ENCODE results near the gene SUGP1. TPM values are rescaled to one million over a fixed set of nuclear protein-coding genes. Genes with fewer than 3 reads are reported as not detected.

SUGP1 gene, protein sequence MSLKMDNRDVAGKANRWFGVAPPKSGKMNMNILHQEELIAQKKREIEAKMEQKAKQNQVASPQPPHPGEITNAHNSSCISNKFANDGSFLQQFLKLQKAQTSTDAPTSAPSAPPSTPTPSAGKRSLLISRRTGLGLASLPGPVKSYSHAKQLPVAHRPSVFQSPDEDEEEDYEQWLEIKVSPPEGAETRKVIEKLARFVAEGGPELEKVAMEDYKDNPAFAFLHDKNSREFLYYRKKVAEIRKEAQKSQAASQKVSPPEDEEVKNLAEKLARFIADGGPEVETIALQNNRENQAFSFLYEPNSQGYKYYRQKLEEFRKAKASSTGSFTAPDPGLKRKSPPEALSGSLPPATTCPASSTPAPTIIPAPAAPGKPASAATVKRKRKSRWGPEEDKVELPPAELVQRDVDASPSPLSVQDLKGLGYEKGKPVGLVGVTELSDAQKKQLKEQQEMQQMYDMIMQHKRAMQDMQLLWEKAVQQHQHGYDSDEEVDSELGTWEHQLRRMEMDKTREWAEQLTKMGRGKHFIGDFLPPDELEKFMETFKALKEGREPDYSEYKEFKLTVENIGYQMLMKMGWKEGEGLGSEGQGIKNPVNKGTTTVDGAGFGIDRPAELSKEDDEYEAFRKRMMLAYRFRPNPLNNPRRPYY
- total RNA-seq (2012; rRNA removed): 29.2 and 31.2 TPM in 2 replicates

DNA sequence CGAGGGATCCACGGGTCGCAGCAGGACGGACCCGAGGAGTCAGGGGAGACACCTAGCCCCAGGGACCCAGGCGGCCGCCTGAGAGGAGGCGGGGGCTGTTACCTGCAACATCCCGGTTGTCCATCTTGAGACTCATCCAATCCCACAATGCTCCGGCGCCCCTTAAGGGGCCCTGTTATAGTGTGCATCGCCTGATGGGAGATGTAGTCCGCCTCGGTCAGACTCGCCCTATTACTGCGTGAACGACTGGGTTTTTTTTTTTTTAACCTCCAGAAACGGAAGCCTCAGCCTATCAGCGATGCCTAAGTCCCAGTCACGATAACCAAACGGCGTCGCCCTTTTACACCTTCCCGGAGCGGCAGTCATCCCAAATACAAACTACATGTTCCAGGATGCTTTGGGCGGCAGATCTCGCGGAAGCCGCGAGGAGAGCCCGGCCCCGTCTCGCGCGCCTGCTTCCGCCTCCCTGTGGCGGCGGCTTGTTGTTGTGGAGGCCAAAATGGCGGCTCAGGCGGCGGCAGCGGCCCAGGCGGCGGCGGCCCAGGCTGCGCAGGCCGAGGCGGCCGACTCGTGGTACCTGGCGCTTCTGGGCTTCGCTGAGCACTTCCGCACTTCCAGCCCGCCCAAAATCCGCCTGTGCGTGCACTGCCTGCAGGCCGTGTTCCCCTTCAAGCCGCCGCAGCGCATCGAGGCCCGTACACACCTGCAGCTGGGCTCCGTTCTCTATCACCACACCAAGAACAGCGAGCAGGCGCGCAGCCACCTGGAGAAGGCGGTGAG is at the start of gene SUGP1, which contains the start of gene MAU2:
Gene SUGP1 (minus strand): TSS at position 149 of the 780 bp plus-strand sequence. CDS start 13 bp downstream, at position 136.
Gene MAU2 (plus strand): TSS at position 469 of the 780 bp plus-strand sequence. CDS start 31 bp downstream, at position 500.
- peaks cover 20% of the 10 kb centered on the region for H3K4me1 ChIP-seq (ENCODE audit: control insufficient read depth, insufficient read depth, low read length)
- no peaks in the 10 kb centered on the region for H3K9me3 ChIP-seq (replicated peaks; ENCODE audit: low read length)
- H3K27me3 ChIP-seq (ENCODE audit: control insufficient read depth, insufficient read depth, low read length): no peaks in the 10 kb centered on the region
- peak within 1 kb of the TSS; percentile 95 for H3K4me3 ChIP-seq (ENCODE audit: low read length)
- peak within 1 kb of the TSS; percentile 98 for H3K9ac ChIP-seq (ENCODE audit: low read depth, low read length)
- peaks cover 18% of the 10 kb centered on the region for H3K36me3 ChIP-seq (ENCODE audit: insufficient read depth, low read length)
- H3K4me2 ChIP-seq (ENCODE audit: low read length): peak within 1 kb of the TSS; percentile 94

DNA sequence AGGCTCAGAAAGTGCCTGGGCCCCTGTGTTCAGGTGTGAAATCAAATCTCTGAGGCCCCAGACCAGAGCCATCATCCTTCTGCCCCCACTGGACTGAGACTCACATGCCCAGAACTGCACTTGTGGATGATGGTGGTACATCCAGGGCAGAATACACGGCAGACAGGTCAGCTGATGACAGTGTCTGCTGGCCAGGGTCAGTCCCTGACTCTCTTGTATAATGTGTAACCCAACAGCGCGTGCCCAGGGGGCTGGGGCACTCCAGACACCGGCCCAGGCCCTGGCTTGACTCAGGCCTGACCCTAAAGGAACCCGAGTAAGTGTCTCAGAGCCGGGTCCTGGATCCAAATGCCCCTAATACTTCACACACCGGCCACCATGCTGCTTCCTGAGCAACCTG is 47.8 kb upstream of the SUGP1 start:
- H3K36me3 ChIP-seq (ENCODE audit: insufficient read depth, low read length): no peaks in the 10 kb centered on the region
- H3K27me3 ChIP-seq (ENCODE audit: control insufficient read depth, insufficient read depth, low read length): no peaks in the 10 kb centered on the region
- H3K4me1 ChIP-seq (ENCODE audit: control insufficient read depth, insufficient read depth, low read length): peaks cover 23% of the 10 kb centered on the region
- H3K9ac ChIP-seq (ENCODE audit: low read depth, low read length): no peak overlapping the region
- no peak overlapping the region for H3K4me3 ChIP-seq (ENCODE audit: low read length)
- H3K9me3 ChIP-seq (replicated peaks; ENCODE audit: low read length): no peaks in the 10 kb centered on the region
- no peak overlapping the region for H3K4me2 ChIP-seq (ENCODE audit: low read length)

DNA sequence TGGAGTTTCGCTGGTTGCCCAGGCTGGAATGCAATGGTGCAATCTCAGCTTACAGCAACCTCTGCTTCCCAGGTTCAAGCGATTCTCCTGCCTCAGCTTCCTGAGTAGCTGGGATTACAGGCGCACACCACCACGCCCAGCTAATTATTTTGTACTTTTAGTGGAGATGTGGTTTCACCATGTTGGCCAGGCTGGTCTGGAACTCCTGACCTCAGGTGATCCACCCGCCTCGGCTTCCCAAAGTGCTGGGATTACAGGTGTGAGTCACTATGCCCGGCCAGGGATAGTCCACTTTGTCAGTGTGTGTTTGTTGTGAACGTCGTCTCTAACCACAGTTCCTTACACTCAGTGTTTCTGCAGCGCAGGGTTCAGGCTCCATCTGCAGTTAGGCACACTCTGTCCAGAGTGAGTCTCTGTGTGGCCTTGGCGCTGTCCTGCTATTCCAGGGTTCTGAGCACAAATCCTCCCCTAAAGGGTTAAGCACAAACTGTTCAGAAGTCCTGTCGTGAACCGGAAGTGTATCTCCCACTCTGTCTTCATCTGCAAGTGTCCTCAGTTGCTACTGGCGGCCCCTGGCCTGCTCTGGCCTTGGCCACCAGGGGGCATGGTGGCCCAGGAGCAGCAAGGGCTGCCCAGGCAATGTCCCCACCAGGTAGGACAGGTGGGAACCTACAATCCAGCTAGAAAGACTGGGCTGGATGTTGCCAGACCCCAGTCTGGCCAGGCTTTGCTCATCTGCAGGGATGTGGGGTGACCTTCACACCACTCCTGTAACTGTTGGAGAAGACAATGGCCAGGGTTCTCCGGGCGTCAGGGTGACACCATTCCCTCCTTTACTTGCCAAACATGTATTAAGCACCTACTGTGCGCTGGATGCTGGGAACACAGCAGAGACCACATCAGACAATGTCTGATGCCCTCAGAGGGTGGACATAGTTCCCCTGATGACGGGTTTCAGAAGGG is 46.4 kb upstream of the SUGP1 start:
- H3K9ac ChIP-seq (ENCODE audit: low read depth, low read length): no peak overlapping the region
- H3K4me2 ChIP-seq (ENCODE audit: low read length): peak overlapping the region; percentile 38
- no peaks in the 10 kb centered on the region for H3K27me3 ChIP-seq (ENCODE audit: control insufficient read depth, insufficient read depth, low read length)
- H3K4me3 ChIP-seq (ENCODE audit: low read length): no peak overlapping the region
- no peaks in the 10 kb centered on the region for H3K9me3 ChIP-seq (replicated peaks; ENCODE audit: low read length)
- H3K4me1 ChIP-seq (ENCODE audit: control insufficient read depth, insufficient read depth, low read length): peaks cover 17% of the 10 kb centered on the region
- no peaks in the 10 kb centered on the region for H3K36me3 ChIP-seq (ENCODE audit: insufficient read depth, low read length)

DNA sequence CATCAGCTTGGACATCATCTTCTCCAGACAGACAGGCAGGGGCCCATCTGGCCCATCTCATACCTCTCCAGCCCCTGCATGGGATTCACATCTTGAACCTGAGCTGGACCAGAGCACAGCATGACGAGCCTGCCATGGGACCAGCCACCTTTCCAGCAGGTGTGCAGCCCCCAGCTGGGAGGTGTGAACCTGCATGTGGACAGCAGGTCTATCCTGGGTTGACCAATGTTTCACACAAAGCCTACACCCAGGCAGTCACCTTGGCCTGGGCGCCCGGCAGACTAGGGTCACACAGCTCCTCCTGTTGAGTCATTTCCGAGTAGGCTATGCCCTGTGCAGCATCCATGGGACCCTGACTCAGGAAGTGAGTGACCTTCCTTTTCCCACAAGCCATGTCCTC is 41.8 kb upstream of the SUGP1 start:
- no peaks in the 10 kb centered on the region for H3K9me3 ChIP-seq (replicated peaks; ENCODE audit: low read length)
- H3K36me3 ChIP-seq (ENCODE audit: insufficient read depth, low read length): peaks cover 4% of the 10 kb centered on the region
- H3K4me1 ChIP-seq (ENCODE audit: control insufficient read depth, insufficient read depth, low read length): peaks cover 13% of the 10 kb centered on the region
- H3K4me3 ChIP-seq (ENCODE audit: low read length): no peak overlapping the region
- H3K4me2 ChIP-seq (ENCODE audit: low read length): no peak overlapping the region
- H3K9ac ChIP-seq (ENCODE audit: low read depth, low read length): no peak overlapping the region
- no peaks in the 10 kb centered on the region for H3K27me3 ChIP-seq (ENCODE audit: control insufficient read depth, insufficient read depth, low read length)

DNA sequence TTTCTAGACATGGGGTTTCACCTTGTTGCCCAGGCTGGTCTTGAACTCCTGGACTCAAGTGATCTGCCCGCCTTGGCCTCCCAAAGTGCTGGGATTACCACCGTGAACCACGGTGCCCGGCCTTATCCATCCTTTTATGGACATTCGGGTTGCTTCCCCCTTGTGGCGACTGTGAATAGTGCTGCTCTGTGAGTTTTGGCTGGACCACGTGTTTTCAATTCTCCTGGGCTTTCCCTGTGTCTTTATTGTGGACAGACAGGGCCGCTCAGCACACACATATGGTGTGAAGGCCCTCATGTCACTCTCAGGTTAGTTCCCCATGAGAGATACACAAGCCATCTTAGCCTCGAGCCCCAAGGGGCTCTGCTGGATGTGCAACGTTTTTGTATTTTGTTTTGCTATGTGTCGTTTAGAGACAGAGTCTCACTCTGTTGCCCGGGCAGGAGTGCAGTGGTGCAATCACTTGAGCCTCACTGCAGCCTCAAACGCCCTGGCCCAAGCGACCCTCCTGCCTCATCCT is 40.8 kb upstream of the SUGP1 start:
- Histone ChIP-seq H3K9ac (ENCODE audit: low read depth, low read length) (peak overlapping the region; percentile 33), H3K27me3 (ENCODE audit: control insufficient read depth, insufficient read depth, low read length) (no peaks in the 10 kb centered on the region), H3K9me3 (replicated peaks; ENCODE audit: low read length) (no peaks in the 10 kb centered on the region), H3K4me2 (ENCODE audit: low read length) (peak overlapping the region; percentile 62), H3K36me3 (ENCODE audit: insufficient read depth, low read length) (peaks cover 14% of the 10 kb centered on the region), H3K4me3 (ENCODE audit: low read length) (no peak overlapping the region), H3K4me1 (ENCODE audit: control insufficient read depth, insufficient read depth, low read length) (peaks cover 9% of the 10 kb centered on the region)

DNA sequence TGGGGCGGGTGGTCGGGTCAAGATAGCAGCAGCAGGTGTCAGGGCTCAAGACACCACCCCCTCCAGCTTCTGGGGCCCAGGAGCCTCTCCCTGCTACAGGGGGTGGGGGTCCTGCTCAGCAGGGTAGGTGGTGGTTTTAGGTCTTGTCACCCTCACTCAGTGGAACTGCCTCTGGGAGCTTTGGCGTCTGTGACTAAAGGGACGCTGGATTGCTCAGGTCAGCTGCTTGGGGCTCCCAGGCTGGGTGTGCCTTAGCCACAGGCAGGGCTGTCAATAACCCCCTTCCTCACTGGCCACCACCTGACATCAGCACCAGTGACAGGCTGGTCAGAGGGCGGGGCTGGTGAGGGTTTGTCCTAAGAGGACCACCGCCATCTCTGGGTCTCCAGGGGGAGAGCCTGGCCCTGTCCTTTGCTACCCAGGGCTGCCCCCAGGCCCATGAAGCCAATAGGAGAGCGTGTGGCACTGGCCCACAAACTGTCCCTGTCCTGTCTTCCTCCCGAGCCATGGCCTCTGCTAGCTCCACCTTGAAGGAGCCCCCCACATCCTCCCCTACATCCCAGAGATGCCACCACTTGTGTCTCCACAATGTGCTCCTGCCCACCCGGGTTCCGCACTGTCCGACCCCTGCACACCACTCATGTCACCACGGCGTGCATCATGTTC is 36.7 kb upstream of the SUGP1 start:
- H3K4me3 ChIP-seq (ENCODE audit: low read length): no peak overlapping the region
- peaks cover 54% of the 10 kb centered on the region for H3K36me3 ChIP-seq (ENCODE audit: insufficient read depth, low read length)
- no peaks in the 10 kb centered on the region for H3K4me1 ChIP-seq (ENCODE audit: control insufficient read depth, insufficient read depth, low read length)

DNA sequence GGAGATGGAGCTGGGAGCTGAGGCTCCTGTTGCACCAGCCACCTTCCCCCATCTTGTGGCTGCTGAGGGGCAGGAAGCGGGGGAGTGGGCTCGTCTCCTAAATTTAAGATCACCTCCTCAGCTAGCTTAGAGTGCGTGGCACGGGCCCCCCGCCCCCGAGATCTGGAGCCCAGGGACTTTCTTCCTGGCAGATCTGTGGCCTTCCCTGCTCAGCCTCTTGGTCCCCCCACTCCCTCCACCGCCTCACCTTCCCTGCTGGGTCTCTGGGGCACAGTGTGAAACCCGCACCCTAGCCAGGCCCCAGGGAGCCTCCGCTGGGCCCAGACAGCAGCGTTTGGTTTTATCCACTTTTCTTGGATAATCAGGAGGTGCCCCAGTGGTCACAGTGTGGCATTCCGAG is 36.2 kb upstream of the SUGP1 start:
- H3K9me3 ChIP-seq (replicated peaks; ENCODE audit: low read length): no peaks in the 10 kb centered on the region
- no peak overlapping the region for H3K4me3 ChIP-seq (ENCODE audit: low read length)
- H3K36me3 ChIP-seq (ENCODE audit: insufficient read depth, low read length): peaks cover 56% of the 10 kb centered on the region
- H3K27me3 ChIP-seq (ENCODE audit: control insufficient read depth, insufficient read depth, low read length): no peaks in the 10 kb centered on the region
- no peak overlapping the region for H3K4me2 ChIP-seq (ENCODE audit: low read length)
- no peak overlapping the region for H3K9ac ChIP-seq (ENCODE audit: low read depth, low read length)
- no peaks in the 10 kb centered on the region for H3K4me1 ChIP-seq (ENCODE audit: control insufficient read depth, insufficient read depth, low read length)

More for the DNA sequence above, 36.7 kb upstream of the SUGP1 start:
- Histone ChIP-seq H3K4me2 (ENCODE audit: low read length) (no peak overlapping the region), H3K27me3 (ENCODE audit: control insufficient read depth, insufficient read depth, low read length) (no peaks in the 10 kb centered on the region), H3K9ac (ENCODE audit: low read depth, low read length) (no peak overlapping the region), H3K9me3 (replicated peaks; ENCODE audit: low read length) (no peaks in the 10 kb centered on the region)

DNA sequence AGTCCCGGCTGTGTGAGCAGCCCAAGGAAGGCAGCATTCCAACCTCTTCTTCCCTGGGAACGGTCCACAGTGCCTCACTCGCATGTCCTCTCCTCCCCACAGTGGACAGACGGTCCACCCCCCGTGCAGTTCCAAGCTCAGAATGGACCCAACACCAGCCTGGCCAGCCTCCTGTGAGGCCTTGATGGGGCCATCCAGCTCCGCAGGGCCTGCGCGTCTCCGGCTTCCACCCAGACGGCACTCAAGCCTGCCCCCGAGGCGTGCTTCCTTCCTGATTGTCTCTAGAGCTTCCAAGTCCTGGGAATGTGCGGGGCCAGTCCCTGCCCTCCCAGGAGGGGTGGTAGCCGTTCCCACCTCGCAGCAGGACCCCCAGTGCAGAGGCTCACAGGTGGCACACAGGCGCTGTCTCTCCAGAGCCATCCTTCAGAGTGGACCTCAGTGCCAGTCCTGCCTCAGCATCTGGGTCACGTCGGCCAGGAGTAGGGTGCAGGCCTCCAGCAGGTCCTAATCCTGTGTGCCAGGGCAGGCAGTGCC is 35.4 kb upstream of the SUGP1 start:
- no peak overlapping the region for H3K9ac ChIP-seq (ENCODE audit: low read depth, low read length)
- H3K4me2 ChIP-seq (ENCODE audit: low read length): no peak overlapping the region
- H3K4me3 ChIP-seq (ENCODE audit: low read length): no peak overlapping the region
- H3K36me3 ChIP-seq (ENCODE audit: insufficient read depth, low read length): peaks cover 56% of the 10 kb centered on the region
- H3K4me1 ChIP-seq (ENCODE audit: control insufficient read depth, insufficient read depth, low read length): no peaks in the 10 kb centered on the region
- H3K9me3 ChIP-seq (replicated peaks; ENCODE audit: low read length): no peaks in the 10 kb centered on the region
- no peaks in the 10 kb centered on the region for H3K27me3 ChIP-seq (ENCODE audit: control insufficient read depth, insufficient read depth, low read length)

DNA sequence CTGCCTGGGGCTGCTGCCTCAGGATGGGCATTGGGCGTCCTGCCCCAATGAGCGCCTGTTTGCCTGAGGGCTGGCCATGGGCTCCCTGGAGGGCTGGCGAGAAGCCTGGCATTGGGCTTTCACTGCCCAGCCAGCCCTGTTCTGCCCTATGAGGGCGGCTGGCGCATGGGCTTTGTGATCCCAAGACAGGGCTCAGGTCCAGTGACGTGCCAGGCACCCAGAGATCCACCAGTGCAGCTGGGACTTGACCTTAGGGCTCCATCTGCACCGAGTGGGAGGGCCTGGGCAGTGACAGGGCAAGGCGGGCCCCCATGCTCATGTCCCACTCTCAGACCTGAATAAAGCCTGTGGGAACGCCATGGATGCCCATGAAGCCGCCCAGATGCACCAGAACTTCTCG is 34.6 kb upstream of the SUGP1 start:
- no peak overlapping the region for H3K4me2 ChIP-seq (ENCODE audit: low read length)
- no peak overlapping the region for H3K4me3 ChIP-seq (ENCODE audit: low read length)
- H3K9me3 ChIP-seq (replicated peaks; ENCODE audit: low read length): no peaks in the 10 kb centered on the region
- no peak overlapping the region for H3K9ac ChIP-seq (ENCODE audit: low read depth, low read length)
- H3K4me1 ChIP-seq (ENCODE audit: control insufficient read depth, insufficient read depth, low read length): no peaks in the 10 kb centered on the region
- H3K36me3 ChIP-seq (ENCODE audit: insufficient read depth, low read length): peaks cover 56% of the 10 kb centered on the region
- no peaks in the 10 kb centered on the region for H3K27me3 ChIP-seq (ENCODE audit: control insufficient read depth, insufficient read depth, low read length)

DNA sequence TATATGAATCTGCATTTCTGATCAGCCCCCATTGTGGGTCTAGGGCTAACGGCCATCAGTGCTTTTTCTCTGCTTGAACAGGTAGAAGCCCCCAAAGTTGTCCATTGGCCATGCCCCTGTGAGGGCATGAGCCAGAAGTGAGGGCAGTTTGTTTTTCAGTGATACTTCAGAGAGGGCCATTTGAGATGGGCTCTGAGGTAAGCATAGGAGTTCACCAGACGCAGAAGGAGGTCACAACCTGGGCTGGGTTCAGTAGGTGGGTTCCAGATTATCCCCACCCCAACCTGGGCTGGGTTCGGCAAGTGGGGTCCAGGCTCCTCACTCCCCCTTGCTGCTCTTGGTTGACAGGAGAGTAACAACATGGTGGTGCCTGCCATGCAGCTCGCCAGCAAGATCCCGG is 33.7 kb upstream of the SUGP1 start:
- H3K9ac ChIP-seq (ENCODE audit: low read depth, low read length): no peak overlapping the region

More for the DNA sequence above, 33.7 kb upstream of the SUGP1 start:
- Histone ChIP-seq H3K27me3 (ENCODE audit: control insufficient read depth, insufficient read depth, low read length) (no peaks in the 10 kb centered on the region), H3K36me3 (ENCODE audit: insufficient read depth, low read length) (peaks cover 63% of the 10 kb centered on the region), H3K9me3 (replicated peaks; ENCODE audit: low read length) (no peaks in the 10 kb centered on the region), H3K4me2 (ENCODE audit: low read length) (no peak overlapping the region), H3K4me3 (ENCODE audit: low read length) (no peak overlapping the region), H3K4me1 (ENCODE audit: control insufficient read depth, insufficient read depth, low read length) (no peaks in the 10 kb centered on the region)
